SW 1271 (cell line): ENCODE results near the gene COX4I2.
"Not testable (repeated sequence)": the region's sequence is repeated elsewhere in the genome, so short reads cannot be mapped to it uniquely, and the experiment has no call there.

Experiments used
- DNase-seq, 2 experiments: peaks; one replicate each; lab custom pipeline; 2025; lab: John Stamatoyannopoulos, UW

COX4I2 gene

DNA sequence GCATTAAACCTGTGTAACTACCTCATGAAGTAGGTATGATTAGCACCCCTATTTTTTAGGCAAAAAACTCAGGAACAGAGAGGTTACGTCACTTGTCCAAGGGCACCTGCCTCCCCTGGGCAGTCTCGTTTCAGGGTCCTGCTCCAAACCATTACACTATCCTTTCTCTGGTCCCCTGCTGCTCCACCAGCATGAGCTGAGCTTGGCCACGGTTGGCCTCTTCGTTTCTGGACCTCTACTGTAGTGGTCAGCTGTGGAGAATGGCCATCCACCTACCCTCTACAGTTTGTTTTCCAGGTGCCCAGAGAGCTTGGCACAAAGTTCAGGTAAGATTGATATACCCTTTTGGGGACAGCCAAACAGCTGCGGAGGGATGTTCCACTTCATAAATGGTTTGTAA is 16.8 kb downstream of the COX4I2 start:
- no peak for DNase-seq

DNA sequence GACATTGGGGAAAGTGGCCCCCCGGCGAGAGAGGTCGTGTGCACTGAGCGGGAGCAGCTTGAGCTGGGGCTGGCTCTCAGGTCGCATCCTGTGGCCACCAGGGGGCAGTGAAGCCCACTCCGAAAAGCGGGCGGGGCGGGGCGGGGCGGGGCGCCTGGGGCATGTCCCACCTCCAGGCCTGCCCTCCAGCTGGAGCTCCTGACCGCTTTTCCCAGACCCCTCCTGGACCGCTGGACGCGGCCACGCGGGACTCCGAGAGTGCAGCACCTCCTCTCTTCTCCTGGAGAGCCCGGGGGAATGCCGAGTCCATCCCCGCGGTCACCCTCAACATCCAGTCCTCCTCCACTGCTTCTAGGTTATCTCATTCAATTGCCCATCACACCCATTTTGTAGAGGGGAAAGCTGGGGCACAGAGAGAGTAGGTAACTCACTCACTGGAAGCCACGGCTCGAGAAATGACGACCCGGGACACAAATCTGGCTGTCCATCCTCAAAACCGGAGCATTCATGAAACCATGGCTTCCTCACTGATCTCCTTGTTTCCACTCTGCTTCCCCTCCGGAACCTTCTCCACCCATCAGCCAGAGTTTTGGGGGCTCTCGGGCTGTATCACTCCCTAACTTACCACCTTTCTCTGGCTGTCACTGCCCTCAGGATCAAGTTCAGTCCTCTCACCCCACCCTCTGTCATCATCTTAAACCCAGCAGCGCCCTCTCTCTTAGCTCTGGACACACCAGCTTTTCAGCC is 24.1 kb downstream of the COX4I2 start:
- peak; percentile 74 to 87 for DNase-seq

DNA sequence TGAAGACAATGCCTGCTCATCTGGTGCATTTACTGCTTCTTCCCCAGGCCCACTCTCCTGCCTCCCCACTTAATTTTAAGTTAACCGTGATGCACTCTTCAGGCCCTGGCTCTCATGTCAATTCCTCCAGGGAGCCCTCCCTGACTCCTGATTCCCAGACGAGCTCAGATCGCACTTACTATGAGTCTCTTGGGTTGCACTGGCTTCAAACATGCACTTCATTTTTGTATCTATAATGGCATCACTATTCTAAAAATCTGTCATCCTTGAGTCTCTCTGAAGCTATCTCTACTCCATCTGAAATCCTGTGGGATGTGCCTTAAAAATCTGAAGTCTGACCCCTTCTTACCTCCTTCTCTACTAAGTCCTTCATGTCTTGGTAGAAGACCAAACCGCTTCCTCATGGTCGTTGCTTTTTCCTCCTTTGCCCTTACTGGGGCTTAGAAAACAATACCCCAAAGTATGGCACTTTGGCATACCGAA is 24.7 kb downstream of the COX4I2 start:
- DNase-seq, result no peak

DNA sequence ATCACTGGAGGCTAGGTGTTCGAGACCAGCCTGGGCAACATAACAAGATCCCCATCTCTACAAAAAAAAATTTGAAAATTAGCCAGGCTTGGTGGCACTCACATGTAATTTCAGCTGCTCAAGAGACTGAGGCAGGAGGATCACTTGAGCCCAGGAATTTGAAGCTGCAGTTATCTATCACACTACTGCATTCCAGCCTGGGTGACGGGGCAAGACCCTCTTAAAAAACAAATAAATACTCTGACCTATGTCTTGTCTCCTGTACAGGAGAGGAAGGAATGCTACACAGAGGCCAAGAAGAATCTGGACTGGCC is 25.8 kb downstream of the COX4I2 start:
- DNase-seq, result no peak

GRCh38 chr20:31663838-31664695 is 26.4 kb downstream of the COX4I2 start:
- no peak for DNase-seq

DNA sequence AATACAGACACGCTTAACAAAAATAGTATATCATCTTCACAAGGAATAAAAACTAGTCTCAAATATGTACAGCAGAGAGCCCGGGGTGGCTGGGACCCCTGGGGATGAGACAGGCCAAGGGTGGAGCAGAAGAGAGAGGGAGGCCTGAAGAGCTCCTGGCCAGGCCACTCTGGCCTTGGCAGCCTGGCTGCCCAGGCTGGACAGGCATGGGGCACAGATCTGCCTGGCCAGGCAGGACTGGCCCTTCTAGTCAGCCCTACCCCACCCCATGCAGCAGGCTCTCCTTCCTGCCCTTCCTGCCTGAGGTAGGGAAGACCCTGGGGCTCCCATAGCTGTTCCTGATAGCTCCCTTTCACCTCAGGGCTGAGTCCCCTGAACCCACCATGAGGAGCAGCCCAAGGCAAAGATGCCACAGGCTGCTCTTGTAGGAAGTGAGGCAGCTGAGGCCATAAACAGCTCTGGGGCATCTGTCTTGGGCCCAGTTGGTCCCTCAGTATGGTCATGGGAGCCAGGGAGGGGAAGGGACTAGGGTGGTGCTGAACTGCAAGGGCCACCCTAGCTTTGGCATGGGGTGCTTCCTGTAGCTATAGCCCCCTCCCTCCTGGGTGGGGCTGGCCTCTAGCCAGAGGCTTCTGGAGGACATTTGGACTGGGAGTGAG is 27.1 kb downstream of the COX4I2 start:
- no peak for DNase-seq

GRCh38 chr20:31665753-31666152 is 28.0 kb downstream of the COX4I2 start:
- DNase-seq, result no peak

DNA sequence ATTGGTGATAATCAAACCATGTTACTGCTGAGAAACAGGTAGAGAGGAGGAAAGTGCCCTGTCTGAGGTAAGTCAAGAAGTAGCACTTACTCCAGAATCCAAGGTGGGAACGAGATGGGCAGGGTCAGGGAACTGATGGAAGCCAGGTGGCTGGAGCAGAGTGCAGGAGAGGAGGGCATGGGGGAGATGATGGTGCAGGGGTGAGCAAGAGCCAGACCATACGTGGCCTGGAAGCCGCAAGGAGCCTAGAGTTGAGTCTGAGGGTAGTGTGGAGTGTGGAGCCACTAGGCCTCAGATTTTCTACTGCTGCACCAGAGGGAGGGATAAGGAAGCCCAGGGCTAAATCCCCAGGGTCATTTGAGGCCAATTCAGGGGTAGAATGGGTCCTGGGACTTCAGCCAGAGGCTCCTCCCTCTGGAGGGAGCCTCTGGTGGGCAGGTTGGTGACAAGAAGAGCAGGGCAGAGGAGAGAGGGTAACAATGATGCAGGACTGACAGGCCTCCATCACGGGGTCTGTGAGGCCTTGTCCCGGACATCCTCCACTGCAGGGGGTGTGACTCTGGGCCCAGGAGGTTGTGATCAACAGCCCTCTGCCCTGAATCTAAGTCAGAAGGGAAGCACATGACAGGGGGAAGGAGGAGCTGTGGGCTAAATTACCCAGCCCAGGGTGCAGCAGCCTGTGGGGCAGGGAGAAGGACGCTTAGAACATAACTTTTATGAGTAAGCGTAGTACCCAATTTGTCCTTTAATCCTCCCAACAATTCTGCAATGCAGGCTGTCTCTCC is 28.7 kb downstream of the COX4I2 start:
- DNase-seq, result no peak

DNA sequence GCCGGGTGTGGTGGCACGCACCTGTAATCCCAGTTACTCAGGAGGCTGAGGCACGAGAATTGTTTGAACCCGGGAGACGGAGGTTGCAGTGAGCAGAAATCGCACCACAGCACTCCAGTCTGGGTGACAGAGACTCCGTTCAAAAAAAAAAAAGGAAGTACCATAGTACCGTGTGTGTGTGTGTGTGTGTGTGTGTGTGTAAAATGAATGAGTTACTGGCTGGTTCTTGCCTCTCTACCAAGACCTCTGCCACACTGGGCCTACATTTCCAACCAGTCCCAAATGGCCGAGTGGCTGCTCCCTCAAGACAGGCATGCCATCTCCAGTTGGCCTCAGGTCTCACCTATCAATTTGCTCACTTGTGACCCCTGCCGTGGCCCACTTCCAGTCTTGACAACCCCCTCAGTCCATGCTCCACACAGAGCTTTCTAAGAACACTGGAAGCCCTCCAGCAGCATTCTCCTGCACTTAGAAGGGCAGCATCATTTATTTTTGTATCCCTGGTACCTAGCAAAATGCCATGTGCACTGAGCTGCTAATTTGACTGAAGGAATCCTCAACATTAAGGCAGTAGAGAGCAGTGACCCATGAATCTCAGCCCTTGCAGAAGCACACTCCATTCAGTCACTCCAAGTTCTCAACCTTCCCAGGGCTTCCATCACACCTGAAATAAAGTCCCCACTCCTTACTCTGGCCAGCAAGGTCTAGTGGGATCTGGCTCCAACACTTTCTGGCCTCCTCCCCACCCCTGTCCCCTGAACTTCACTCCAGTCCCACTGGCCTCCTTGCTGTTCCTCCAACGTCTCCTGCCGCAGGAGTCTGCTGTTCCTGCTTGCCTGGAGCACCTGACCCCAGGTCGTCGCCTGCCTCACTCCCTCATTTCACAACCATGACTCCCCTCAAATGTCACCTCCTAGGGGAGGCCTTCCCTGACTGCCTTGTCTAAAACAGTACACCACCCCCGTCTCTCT is 29.9 kb downstream of the COX4I2 start:
- DNase-seq, result no peak

DNA sequence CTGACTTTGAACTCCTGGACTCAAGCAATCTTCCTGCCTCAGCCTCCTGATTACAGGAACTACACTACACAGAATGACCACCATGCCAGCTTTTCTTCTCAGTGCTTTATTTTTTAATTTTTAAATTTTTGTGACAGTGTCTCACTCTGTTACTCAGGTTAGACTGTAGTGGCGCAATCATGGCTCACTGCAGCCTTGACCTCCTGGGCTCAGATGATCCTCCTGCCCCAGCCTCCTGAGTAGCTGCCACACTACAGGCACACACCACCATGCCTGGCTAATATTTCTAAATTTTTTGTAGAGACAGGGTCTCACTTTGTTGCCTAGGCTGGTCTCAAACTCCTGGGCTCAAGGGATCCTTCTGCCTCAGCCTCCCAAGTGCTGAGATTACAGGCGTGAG is 31.2 kb downstream of the COX4I2 start:
- DNase-seq, result not testable (repeated sequence)

DNA sequence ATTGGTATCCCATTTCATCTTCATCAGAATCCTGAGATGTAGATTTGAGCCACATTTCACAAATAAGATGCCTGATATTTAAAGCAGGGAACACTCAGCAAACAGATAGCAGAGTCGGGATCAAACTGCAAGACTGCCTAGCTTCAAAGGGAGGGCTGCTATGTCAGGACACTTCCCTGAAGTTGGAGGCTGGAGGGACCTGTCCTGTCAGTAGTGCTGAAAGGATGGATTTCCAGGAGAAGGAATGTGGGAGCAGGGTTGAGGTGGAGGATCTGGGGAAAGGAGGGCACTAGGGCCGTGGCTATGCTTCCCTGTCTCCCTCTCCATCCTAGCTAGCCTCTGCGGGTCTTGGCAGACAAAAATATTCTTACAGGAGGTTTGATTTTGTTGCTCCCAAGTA is 32.2 kb downstream of the COX4I2 start:
- DNase-seq, result no peak

DNA sequence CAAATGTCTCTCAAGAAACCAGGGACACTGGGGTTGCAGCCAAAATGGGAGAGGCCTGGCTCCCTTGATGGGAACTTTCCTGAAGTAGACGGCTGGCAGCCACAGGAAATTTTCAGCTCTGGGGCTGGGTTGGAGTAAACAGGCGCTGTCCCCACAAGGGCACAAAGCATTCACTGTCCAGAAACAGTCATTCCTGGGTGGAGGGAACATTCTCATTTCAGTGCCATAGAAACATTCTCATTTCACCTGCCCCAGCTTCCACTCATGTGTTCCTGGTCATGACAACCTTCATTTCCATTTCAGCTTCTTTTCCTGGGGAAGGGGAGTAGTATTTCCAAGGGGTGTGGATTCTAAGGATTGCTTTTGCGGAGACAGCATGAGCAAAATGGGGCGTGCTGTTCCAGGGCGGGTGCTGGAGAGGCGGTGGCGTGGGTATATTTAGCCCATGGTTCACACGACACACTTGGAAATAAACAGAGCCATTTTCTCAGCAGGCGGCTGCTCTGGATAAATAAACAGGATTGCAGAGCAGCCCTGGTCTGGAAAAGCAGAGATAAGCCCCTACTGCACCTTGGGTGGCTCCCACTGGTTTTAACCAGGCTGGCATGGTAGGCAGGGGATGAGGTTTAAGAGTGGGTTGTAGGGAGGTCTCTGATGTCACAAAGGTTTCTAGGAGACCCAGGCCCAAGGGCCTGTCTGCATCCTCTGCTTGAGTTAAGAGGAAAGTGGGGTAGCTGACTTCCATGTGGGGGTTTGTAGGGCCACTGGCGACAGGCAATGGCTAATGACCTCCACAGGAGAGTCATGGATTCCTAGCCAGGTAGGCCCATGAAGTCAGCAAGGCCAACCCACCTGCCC is 32.9 kb downstream of the COX4I2 start:
- no peak for DNase-seq

GRCh38 chr20:31671324-31671723 is 33.6 kb downstream of the COX4I2 start:
- no peak for DNase-seq

DNA sequence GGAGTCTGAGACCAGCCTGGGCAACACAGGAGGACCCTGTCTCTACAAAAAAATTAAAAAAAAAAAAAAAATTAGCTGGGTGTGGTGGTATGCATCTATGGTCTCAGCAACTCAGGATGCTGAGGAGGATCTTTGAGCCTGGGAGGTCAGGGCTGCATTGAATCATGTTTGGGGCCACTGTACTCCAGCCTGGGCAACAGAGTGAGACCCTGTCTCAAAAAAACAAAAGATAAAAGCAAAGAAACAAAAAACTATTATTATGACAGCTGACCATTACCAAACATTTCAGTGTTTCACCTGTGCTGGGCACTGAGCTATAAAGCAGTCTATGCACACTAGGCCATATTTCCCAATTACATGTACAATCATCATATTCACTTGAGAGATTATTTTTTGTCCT is 35.7 kb downstream of the COX4I2 start:
- DNase-seq, result no peak

DNA sequence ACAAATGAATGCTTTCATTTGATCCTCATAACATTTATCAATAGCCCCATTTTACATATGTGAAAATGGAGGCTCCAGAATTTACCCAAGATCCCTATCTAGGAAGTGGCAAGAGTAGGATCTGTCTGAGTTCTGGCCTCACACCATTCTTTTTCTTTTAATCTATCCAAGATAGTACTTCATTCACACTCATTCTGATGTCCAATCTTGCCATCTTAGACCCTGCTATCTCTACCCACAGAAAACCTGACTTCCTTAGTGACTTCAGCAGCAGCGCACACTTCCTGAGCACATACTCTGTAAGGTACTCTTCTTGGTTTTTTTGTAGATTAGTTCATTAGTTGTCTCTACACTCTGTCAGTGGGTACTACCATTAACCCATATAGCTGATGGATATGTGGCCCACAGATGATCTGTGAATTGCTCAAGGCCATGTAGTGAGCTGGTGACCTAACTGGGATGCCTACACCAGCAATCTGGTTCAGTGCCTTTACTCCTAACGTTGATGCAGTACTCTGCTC is 36.3 kb downstream of the COX4I2 start:
- DNase-seq, result no peak

GRCh38 chr20:31674895-31675827 is 37.4 kb downstream of the COX4I2 start:
- peak; percentile 83 to 91 for DNase-seq

- DNase-seq, result no peak
Observed at GRCh38 chr20:31675828-31676608, 38.3 kb downstream of the COX4I2 start.

GRCh38 chr20:31676609-31676989 is 38.9 kb downstream of the COX4I2 start:
- no peak for DNase-seq
